ENCODE data around the gene RAB3C.

Gene RAB3C

GRCh38 chr5:58606064-58606463 is 23.2 kb downstream of the RAB3C start:
- DNase-seq = no peak

- DNase-seq = no peak
Observed at GRCh38 chr5:58615972-58616371, 33.1 kb downstream of the RAB3C start.

- DNase-seq = no peak
Observed at GRCh38 chr5:58617241-58617640, 34.4 kb downstream of the RAB3C start.

- DNase-seq = no peak
Observed at GRCh38 chr5:58620336-58620735, 37.5 kb downstream of the RAB3C start.

GRCh38 chr5:58622936-58623871 is 40.3 kb downstream of the RAB3C start:
- DNase-seq = no peak

- DNase-seq = no peak
Observed at GRCh38 chr5:58628626-58629025, 45.8 kb downstream of the RAB3C start.

GRCh38 chr5:58629271-58630159 is 46.6 kb downstream of the RAB3C start:
- no peak for DNase-seq

- DNase-seq = no peak
Observed at GRCh38 chr5:58631895-58632294, 49.0 kb downstream of the RAB3C start.

- no peak for DNase-seq
Observed at GRCh38 chr5:58635416-58635815, 52.5 kb downstream of the RAB3C start.

GRCh38 chr5:58640011-58640410 is 57.1 kb downstream of the RAB3C start:
- no peak for DNase-seq

- no peak for DNase-seq
Observed at GRCh38 chr5:58641533-58641932, 58.7 kb downstream of the RAB3C start.

GRCh38 chr5:58648846-58649245 is 66.0 kb downstream of the RAB3C start:
- DNase-seq = no peak

GRCh38 chr5:58649716-58650115 is 66.8 kb downstream of the RAB3C start:
- no peak for DNase-seq

- no peak for DNase-seq
Observed at GRCh38 chr5:58653521-58653920, 70.6 kb downstream of the RAB3C start.

- no peak for DNase-seq
Observed at GRCh38 chr5:58666141-58666540, 83.3 kb downstream of the RAB3C start.

GRCh38 chr5:58666598-58667581 is 84.0 kb downstream of the RAB3C start:
- DNase-seq = no peak

- DNase-seq = no peak
Observed at GRCh38 chr5:58670582-58670981, 87.7 kb downstream of the RAB3C start.

GRCh38 chr5:58671155-58671554 is 88.3 kb downstream of the RAB3C start:
- DNase-seq = no peak

- no peak for DNase-seq
Observed at GRCh38 chr5:58672521-58672920, 89.6 kb downstream of the RAB3C start.

GRCh38 chr5:58674070-58674469 is 91.2 kb downstream of the RAB3C start:
- DNase-seq = no peak

- no peak for DNase-seq
Observed at GRCh38 chr5:58674711-58675110, 91.8 kb downstream of the RAB3C start.

GRCh38 chr5:58675341-58675740 is 92.5 kb downstream of the RAB3C start:
- no peak for DNase-seq

- no peak for DNase-seq
Observed at GRCh38 chr5:58677650-58678049, 94.8 kb downstream of the RAB3C start.

All from stimulated activated naive CD4-positive, alpha-beta T cell treated with Interleukin-2 at 50 U/mL for 16 hours (primary cell).